Inferior parietal cortex (tissue), 1 donor: ENCODE measurements around the gene RGS11.
"Not testable (repeated sequence)": the region's sequence is repeated elsewhere in the genome, so short reads cannot be mapped to it uniquely, and the experiment has no call there.

ENCODE experiments used
- DNase-seq: peaks from one replicate; pipeline ENCODE4 v3.0.0-alpha.2; 2016; ENCODE audit errors: extremely low spot score

RGS11 gene

GRCh38 chr16:280552-280951 is 4.8 kb upstream of the RGS11 start, which contains the start of gene ARHGDIG:
TSS of gene ARHGDIG (plus strand) at chr16:280591. CDS start at chr16:280681, 90 bp downstream.
- no peak for DNase-seq

GRCh38 chr16:280005-280460 is 4.3 kb upstream of the RGS11 start:
- no peak for DNase-seq

GRCh38 chr16:279531-279930 is 3.8 kb upstream of the RGS11 start:
- DNase-seq = no peak

GRCh38 chr16:278863-279366 is 3.2 kb upstream of the RGS11 start:
- DNase-seq = no peak

- DNase-seq = no peak
Measured at GRCh38 chr16:276426-277077, 808 bp upstream of the RGS11 start.

- DNase-seq = no peak
Measured at GRCh38 chr16:275041-275641, 603 bp downstream of the RGS11 start.

- no peak for DNase-seq
Measured at GRCh38 chr16:273547-274421, 2.0 kb downstream of the RGS11 start.

- DNase-seq = no peak
Measured at GRCh38 chr16:272633-273546, 2.9 kb downstream of the RGS11 start.

- DNase-seq = no peak
Measured at GRCh38 chr16:270381-271255, 5.1 kb downstream of the RGS11 start.

- DNase-seq = no peak
Measured at GRCh38 chr16:269061-269796, 6.5 kb downstream of the RGS11 start.

GRCh38 chr16:268141-269053 is 7.3 kb downstream of the RGS11 start:
- DNase-seq = no peak

GRCh38 chr16:267562-267961 is 8.2 kb downstream of the RGS11 start:
- DNase-seq = not testable (repeated sequence)

GRCh38 chr16:266258-267164 is 9.2 kb downstream of the RGS11 start:
- no peak for DNase-seq

GRCh38 chr16:265711-266110 is 10.0 kb downstream of the RGS11 start:
- DNase-seq = no peak

- no peak for DNase-seq
Measured at GRCh38 chr16:265002-265529, 10.7 kb downstream of the RGS11 start.

- DNase-seq = no peak
Measured at GRCh38 chr16:264440-264951, 11.2 kb downstream of the RGS11 start.

GRCh38 chr16:263944-264343 is 11.8 kb downstream of the RGS11 start:
- no peak for DNase-seq
